B cell (primary cell): Measurements from ENCODE around the gene KRTAP5-10.
"Not testable (repeated sequence)": the region's sequence is repeated elsewhere in the genome, so short reads cannot be mapped to it uniquely, and the experiment has no call there.

Experiments used
- CTCF ChIP-seq: fragments of 200-600 bp; IDR thresholded peaks from one replicate; pipeline ENCODE4 v1.8.0; 2022; ENCODE audit warnings: antibody characterized with exemption, mild to moderate bottlenecking
- EZH2 ChIP-seq: IDR thresholded peaks from 2 replicates; pipeline ENCODE4 v1.6.1; 2012; ENCODE audit warnings: borderline replicate concordance, low read depth, mild to moderate bottlenecking, moderate library complexity, low read length; ENCODE audit not compliant: insufficient read depth, poor library complexity, severe bottlenecking

- TF ChIP-seq CTCF, EZH2: not testable (repeated sequence)
These were observed 2.3 kb downstream of the KRTAP5-10 start for GRCh38 chr11:71567633-71568032.
